ENCODE results near the gene EME2.

Gene EME2

GRCh38 chr16:1777375-1778199, 5.0 kb downstream of the EME2 start:
- in situ Hi-C loops (cut with MboI; ENCODE audit: low pct_unique_long_range_greater_than_20kb, low sequenced_read_pairs, unreplicated experiment): no loop called here
- TF ChIP-seq CTCF (IDR thresholded peaks at IDR 0.05; ENCODE audit: extremely low read depth, insufficient read depth, missing control alignments): no peak
- DNase-seq (ENCODE audit: low spot score): no peak

GRCh38 chr16:1778200-1779179, 5.9 kb downstream of the EME2 start:
- no peak for DNase-seq (ENCODE audit: low spot score)
- TF ChIP-seq CTCF (IDR thresholded peaks at IDR 0.05; ENCODE audit: extremely low read depth, insufficient read depth, missing control alignments): no peak
- in situ Hi-C loops (cut with MboI; ENCODE audit: low pct_unique_long_range_greater_than_20kb, low sequenced_read_pairs, unreplicated experiment): no loop called here

- no peak for TF ChIP-seq CTCF (IDR thresholded peaks at IDR 0.05; ENCODE audit: extremely low read depth, insufficient read depth, missing control alignments)
- DNase-seq (ENCODE audit: low spot score): no peak
- in situ Hi-C loops (cut with MboI; ENCODE audit: low pct_unique_long_range_greater_than_20kb, low sequenced_read_pairs, unreplicated experiment): no loop called here
Observed at GRCh38 chr16:1779234-1779701, 6.7 kb downstream of the EME2 start.

GRCh38 chr16:1779741-1780676, 7.4 kb downstream of the EME2 start:
- no peak for DNase-seq (ENCODE audit: low spot score)
- in situ Hi-C loops (cut with MboI; ENCODE audit: low pct_unique_long_range_greater_than_20kb, low sequenced_read_pairs, unreplicated experiment): no loop called here
- no peak for TF ChIP-seq CTCF (IDR thresholded peaks at IDR 0.05; ENCODE audit: extremely low read depth, insufficient read depth, missing control alignments)

GRCh38 chr16:1780677-1781072, 8.1 kb downstream of the EME2 start:
- in situ Hi-C loops (cut with MboI; ENCODE audit: low pct_unique_long_range_greater_than_20kb, low sequenced_read_pairs, unreplicated experiment): no loop called here
- no peak for TF ChIP-seq CTCF (IDR thresholded peaks at IDR 0.05; ENCODE audit: extremely low read depth, insufficient read depth, missing control alignments)
- no peak for DNase-seq (ENCODE audit: low spot score)

All from GM13977 (cell line).